Epidermal melanocyte (primary cell): Measurements from ENCODE around the gene FHL1.
"Not testable (repeated sequence)": the region's sequence is repeated elsewhere in the genome, so short reads cannot be mapped to it uniquely, and the experiment has no call there.

Experiments
- DNase-seq: peaks from one replicate; pipeline ENCODE4 v3.0.0; 2011; ENCODE audit warnings: low spot score; ENCODE audit not compliant: insufficient read length

The FHL1 gene

DNA sequence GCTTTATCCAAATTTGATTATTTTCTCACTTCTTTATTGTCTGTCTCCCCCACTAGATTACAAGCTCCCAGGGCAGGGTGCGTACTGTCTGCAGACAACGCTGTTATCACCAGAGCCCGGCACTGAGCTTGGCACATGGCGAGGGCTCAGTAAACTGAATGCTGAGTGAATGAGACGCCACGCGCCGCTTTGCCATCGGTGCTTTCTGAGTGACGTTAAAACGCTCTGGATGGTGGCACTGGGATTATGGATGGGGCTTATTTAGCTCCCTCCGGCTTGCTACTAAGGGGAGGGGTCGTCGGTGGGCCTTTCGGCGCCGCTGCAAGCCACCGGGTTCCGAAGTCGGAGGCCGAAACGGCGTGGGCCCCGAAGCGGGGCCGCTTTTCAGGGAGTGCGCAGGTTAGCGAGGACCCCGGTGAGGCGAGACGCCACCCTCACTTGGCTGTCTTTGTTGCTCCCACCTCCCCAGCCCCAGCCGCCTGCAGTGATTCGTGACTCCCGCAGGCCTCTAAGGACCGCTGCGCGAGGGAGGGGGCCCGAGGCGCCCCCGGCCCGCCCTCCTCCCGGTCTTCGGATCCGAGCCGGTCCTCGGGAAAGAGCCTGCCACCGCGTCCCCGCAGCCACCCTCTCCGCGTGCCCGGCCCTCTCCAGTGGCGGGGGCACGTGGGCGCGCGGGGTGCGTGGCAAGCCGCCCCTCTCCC, 569 bp upstream of the FHL1 start:
- DNase-seq: no peak

DNA sequence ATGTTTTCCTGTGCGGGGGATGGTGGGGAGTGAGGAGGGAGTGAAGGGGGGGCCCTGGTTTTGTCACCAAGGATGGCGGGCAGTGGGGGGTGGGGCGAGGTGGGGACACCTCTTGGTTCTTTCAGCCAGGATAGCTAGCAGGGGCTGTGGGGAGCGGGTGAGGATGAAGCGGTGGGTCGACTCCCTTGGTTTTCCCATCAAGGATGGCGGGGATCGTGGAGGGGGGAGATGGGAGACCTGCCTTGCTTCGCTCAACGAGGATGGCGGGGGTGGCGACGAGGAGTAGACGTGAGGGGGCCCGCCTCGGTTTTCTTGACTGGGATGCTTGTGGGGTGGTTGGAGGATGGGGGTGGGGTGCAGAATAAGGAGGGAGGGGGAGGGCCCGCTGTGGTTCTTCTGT, 643 bp downstream of the FHL1 start:
- DNase-seq: no peak

DNA sequence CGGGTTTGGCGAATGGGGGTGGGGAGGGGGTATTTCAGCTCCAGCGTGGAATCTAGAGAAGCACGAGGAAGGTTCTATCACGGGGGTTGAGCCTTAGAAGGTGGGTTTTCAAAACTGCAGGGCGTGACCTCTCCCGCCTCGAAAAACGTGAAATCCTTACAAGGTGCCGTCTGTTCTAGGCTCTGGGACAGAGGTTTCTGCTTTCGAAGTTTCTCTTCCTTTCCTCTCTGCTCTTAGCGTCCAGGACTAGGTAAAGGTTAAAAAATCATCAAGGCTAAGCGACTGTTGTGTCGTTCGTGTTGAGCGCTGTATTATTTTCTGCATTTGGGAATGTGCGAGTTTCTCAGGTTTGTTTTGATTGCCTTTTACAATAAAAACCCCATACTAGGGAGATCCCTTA, 1.1 kb downstream of the FHL1 start:
- DNase-seq: no peak

DNA sequence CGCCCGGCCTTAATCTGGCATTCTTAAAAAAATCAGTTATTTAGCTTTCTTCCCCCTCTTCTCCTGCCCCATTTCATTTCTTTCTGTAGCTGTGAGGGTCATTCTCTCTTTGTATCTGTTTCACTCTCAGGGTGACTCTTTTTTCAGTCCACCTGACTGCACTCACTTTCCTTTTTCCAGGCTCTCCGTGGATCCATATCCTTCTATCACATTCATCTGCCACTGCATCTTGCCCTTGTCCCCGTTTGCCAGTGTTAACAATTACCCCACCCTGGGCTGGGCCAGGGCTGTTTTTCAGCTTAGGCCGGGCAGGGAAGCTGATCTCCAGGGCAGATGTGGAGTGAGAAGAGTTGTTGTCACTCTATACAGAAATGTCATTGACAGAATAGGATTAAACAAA, 7.7 kb downstream of the FHL1 start:
- DNase-seq: no peak

DNA sequence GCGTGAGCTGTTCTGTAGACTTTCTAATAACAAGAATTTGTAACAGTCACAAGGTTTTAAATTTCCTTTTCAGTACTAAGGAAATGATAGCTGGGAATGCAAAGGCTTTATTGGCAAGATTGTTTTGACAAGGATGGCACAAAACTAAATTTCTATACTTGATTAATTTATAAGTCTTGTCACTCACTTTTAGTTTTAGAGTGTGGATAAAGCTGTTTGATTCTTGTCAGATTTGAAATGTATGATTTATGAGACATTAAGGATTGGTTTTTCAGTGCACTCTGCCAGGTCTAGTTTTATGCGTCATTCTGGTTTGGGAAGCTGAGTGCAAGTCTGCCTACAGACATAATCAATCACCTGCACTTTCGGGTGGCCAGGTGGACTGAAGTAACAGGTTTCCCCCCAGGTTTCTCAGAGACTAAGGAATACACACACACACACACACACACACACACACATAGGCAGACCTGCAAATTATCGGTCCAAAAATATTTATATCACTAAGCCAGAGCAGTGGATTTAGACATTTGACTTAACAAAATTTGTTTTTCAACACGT, 9.3 kb downstream of the FHL1 start:
- no peak for DNase-seq

DNA sequence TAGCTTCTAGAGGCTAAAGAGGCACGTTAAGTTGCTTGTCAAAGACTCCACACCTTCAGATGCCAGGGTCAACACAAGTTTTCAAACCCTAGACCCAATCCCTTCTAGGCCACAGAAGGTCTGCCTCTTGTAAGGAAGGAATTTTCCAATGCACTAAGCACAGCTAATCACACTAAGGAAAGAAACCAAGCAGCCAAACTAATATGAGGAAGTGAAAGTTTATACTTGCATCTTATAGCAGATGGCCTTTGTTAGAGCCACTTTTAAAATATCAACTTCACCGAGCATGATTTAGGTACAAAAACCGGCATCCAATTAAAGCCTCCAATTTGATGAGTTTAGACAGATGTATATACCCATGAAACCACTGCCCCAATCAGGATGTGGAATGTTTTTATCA, 9.9 kb downstream of the FHL1 start:
- no peak for DNase-seq

DNA sequence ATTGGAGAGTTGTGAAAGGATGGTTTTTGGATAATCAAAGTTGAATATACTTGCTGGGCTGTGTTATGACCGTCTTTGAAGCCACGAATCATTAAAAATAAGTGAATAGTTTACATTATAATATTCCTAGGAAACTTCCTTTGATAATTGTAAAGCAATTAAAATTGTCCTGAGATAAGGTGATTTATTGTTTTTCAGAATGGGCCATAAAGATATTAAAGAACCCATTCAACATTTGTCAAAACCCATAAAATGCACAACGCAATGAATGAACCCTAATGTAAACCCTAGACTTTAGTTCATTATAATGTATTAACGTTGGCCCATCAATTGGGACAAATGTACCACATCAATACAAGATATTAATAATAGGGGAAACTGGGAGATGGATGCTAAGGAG, 11.4 kb downstream of the FHL1 start:
- DNase-seq: no peak

DNA sequence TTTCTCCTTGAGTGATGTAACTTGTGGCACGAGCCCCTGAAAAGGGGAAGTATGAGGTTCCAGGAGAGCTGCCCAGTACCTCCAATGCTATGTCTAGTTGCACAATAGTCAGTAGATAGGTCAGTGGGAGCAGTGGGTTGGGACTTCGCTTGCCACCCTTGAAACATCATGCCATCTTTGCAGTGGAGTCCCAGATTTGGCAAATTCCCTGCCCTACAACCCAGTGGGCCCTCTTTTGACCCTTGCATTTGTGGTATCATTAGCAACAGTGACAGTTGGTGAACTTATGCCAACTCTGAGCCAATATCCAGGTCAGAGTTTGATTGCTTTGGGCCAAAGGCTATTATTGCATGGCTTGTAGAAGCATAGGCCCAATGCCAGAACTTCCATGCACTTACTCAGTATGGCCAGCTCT, 12.3 kb downstream of the FHL1 start:
- no peak for DNase-seq

DNA sequence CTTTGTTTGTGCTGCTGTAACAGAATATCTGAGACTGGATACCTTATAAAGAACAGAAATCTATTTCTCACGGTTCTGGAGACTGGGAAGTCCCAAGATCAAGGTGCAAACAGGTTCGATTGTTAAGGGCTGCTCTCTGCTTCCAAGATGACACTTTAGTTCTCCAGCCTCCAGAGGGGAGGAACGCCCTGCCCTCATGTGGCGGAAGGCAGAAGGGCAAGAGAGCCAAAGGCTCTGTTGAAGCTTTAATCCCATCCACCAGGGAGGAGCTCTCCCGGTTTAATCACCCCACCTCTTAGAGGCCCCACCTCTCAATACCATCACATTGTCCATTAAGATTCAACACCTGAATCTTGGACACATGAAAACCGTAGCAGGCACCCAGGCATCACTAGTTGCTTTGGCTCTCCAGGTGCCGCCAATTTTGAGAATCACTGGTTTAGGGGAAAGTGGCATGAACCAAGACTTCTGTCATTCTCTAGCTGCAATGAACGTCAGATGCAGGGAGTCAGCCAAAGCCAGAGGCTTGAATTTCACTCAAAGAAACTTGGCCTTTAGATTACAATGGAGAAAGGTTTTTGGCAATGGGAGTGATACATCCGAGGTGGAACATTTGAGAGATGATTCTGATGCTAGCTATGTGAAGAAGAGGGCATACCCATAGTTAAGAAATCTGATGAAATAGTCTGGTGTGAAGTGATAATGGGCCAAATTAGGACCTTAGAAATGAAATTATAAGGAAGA, 15.7 kb downstream of the FHL1 start:
- DNase-seq: no peak

DNA sequence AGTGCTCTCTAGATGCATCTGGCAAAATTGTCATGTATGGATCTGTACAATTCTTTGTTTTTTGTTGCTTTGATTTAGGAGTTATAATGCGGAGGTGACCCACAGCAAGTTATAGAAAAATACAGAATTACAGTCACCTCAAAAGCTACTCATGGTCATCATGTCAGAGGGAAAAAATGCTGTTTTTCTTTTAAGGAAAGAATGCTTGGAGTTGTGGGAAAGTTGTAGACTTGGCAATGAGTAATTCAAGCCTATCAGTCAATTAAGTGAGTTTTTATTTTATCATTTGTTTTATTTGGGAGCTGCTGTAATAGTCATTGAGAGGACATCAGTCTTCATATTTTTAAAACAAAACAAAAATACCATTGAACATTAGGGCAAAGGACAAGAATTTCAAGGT, 16.4 kb downstream of the FHL1 start:
- DNase-seq: no peak

DNA sequence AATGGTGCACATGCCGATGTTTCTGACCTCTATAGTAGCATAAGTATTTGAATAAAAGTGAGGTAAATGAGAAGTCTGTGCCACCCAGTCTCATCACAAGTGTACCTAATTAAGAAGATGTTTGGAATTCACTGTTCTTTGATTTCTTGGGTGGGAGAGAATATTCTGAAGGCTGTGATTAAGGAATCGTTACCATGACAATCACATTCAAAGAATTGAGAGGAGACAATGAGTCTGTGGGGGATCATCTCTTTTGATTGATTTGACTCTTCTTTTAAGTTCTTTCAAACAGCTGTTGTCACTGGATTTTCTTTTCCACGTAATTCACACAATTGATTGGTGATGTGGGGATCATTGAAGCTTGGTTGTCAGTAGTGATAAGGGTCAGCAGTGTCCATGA, 18.1 kb downstream of the FHL1 start:
- DNase-seq: no peak

DNA sequence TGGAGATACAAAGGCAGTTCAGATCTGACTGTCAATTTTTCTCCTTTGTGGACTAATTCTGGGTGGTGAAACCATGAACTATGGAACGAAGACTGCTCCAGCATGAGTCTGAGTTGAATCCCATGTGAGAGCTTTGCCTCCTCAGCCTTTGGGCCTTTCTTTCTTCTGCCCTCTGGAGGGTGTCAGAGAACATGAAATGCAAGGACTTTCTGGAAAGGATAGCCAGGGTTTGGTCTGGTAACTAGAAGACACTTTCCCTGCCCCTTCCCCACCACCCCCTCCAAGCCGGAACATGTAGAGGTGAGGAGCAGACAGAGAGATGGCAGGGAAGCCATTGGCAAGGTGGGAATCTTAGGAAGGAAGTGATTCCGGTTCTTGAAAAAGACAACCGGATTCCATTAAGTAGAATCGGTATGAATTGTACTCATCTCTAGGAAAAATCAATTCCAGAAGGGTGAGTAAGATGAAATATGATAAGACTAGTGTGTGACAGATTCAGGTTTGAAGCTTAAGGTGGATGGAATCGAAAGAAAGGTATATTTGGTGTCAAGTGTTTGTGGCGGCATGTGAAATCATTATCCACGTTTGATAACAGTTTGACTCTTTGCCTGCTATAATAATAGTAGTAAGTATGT, 19.0 kb downstream of the FHL1 start:
- DNase-seq: no peak

DNA sequence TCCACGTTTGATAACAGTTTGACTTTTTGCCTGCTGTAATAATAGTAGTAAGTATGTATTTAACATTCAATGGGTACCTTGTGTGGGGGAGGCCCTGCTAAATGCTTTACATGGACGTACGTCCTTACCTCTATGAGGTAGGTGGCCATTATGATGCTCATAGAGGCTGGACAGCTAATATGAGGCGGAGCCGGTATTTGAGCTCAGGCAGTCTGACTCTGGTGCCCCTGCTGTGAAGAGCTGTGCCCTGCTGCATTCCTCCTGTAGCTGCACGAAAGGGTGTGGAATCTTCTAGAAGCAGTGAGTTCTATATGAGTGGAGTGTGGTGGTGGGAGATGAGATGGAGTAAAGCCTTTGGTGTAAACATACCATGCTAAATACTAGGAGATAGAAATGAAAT, 20.7 kb downstream of the FHL1 start:
- DNase-seq: not testable (repeated sequence)

DNA sequence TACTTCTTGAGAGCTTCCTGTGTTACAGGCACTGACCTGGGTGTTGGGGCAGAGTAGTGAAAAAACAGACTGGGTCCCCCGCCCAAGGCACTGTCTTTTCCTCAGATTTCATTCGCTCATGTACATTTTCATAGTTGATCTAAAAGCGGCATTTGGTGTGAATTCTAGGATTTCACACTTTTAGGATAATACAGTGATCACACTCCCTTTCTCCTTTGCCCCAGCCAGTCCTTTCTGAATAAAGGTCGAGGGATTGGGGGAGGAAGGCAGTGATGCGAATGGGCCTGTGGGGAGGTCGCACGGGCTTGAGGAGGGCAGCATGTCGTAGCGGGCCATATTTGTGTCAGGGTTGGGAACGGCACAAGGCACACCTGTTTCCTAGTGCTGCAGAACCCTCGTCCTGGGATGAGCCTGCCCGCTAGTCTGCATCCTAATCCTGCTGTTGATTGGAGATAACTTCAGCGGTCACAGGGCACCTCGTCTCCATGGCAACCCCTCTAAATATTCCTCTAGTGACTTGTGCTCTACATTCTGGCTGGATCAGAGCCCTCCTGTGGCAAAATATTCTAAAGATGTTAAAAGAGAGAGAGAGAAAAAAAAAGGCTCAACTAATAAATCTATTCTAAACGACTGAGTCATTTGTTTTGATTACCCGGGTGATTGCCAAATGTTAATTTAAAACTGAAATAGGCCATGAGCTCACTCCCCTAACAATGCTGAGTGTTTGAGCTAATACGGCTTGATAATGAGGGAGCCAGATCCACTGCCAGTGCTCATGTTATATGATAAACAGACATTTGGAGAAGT, 21.8 kb downstream of the FHL1 start:
- DNase-seq: no peak

DNA sequence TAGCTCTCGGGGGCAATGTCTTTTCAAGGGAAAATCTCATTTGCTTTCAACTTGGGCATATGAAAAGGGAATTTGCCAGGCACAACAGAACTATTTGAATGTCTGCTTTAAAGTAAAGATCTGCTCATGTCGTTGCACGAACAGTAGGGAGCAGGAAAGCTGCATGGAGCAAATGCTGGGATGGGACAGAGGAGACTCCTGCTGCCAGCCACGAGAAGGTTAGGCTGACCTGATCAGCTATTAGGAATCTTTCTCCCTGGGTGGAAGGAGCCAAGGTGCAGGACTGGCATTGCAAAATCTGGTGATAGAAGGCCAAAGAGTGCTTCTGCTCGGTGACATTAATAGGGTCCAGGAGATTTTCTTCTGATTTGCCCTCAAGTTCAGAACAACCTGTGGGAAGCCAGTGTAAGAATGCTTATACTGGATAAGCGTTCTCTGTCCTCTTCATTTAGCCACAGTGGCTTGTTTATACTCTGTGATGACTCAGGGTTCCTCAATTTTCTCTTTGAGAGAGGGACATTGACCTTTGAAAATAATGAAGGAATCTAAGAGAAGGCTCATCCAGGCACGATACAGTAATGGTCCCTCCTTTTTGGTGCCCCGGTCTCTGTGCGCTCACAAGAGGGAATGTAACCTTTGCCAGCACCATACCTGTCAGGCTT, 22.9 kb downstream of the FHL1 start:
- DNase-seq: no peak

DNA sequence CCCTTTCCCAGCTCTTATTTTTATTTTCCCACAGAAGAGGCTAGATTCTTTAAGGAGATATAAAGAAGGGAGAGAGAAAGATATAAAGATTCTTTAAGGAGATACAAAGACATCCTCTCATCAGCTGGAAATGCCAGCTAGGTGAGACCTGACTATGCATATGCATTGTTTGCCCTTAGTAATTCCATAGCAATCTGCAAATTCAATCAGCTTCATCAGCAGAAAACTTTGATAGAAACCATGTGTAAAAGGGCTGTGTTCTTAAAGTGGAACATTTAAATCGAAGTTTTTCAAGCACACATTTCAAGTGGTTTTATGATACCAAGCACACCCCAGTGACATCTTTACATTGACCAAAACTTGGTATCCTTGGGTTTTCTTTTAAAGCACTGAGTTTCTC, 24.1 kb downstream of the FHL1 start:
- DNase-seq: no peak

DNA sequence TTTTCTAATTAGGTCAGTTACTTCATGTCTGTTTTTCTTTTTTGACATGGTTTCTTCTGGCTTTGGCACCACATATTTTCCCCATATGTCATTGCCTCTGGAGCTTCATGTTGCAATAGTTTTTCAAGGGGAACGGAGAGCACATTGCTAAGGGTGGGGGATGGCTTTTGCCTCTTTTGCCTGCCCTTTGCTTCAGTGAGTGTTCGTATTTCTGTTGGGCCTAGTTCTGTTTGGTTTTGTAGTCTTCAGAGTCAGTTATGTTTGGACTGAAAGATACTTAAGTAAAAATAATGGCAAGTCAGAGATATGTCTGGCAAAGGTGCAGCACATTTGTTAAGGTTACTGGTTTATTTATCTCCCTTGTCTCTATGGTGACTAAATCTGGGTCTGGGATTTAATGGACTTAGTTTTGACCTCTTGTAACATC, 29.1 kb downstream of the FHL1 start:
- DNase-seq: peak; percentile 26

DNA sequence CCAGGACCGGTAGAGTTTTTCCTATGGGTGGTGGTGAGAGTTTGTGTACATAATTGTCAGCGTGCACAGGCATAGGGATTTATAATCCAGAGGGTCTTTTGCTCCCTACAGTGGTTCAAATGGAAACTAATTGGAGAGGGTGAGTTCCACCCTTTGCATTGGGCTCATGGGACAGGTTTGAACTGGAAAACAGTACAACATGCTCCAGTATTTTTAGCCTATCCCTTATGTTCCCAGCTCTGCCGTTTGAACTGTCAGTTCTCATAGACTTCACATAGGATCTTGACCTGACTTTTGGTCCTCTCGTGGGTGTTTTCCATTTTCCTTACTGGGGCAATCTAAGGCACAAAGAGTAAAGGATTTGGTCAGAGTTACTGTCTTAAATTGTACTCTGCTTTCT, 31.8 kb downstream of the FHL1 start:
- no peak for DNase-seq

DNA sequence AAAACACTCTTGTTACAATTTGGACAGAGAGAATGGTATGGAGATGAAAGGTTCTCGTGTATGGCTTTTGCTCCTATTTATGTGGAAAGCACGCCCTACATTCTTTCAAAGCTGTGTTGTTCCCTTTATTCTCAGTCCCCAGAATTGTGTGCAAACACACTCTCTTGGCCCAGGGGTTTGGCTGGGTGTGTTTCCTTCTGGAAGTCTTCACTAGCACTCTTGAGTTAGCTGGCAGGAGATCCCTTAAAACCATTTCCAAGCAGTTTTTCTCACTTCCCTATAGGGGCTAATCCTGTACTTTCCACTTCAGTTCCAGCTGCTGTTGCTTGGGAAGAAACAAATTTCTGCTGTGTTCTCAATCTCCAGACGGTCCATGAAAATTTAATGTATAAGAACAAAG, 35.1 kb downstream of the FHL1 start:
- DNase-seq: no peak

DNA sequence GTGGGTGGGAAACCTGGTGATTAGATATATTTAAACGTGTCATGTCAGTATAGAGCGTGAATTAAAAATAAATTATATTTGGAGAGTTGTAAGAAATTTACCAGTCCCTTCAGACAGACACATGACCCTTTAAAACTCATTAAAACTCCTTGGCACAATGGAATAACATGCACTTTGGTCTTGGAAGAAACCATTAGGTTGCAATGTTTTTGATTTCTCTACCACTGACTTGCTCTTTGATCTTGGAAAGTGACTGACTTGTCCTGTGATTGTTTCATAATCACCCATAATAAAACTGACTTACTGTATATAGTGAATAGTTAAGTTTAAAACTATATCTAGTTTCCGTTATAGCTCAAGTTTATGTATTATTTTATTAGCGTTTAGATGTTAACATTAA, 35.8 kb downstream of the FHL1 start:
- no peak for DNase-seq

DNA sequence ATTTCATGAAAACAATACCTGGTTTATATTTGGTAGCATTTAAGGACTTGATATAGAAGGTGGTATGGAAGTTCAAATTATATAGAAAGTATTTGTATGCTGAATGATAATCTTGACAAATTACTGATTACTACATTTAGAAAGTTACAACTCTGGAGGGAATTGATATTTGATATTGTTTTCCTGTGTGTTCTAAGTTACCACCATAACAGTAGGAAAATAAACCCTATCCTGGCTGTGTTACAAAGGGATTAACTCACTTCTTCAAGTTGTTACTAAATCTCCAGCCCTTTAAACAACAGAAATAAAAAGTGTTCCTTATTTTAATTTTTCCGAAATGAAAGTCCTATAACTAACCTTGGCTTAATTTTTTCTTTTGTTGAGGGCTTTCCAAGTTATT, 36.6 kb downstream of the FHL1 start:
- no peak for DNase-seq
